Fibroblast of gingiva (primary cell): ENCODE measurements around the gene PDE6C.
A peak's percentile ranks its signal among the peaks of the same experiment; 100 is the strongest.

Experiments
- DNase-seq: peaks from one replicate; pipeline ENCODE4 v3.0.0-alpha.2; 2011; ENCODE audit warnings: low read depth

PDE6C gene

DNA sequence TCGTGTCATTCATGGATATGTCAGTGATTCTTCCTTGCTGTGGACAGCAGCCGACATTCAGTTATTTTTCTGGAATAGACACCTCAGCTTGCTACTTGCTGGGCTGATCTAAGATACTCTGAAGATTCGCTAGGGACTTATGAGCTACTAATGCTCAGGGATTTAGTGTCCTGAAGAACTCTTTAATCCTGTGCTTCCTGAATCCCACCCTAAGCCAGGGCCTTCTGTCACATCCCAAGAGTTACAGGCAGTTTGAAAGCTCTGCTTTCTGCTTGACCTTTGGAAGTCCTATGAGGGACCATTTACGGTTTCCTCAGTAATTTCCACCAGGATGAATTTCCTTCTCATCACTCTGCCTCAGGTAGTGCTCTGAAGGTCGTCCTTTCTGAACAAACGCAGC, at the start of gene PDE6C:
Gene PDE6C (plus strand): TSS at position 227 of the 400 bp plus-strand sequence. CDS start 189 bp downstream, outside the sequence.
- no peak for DNase-seq

DNA sequence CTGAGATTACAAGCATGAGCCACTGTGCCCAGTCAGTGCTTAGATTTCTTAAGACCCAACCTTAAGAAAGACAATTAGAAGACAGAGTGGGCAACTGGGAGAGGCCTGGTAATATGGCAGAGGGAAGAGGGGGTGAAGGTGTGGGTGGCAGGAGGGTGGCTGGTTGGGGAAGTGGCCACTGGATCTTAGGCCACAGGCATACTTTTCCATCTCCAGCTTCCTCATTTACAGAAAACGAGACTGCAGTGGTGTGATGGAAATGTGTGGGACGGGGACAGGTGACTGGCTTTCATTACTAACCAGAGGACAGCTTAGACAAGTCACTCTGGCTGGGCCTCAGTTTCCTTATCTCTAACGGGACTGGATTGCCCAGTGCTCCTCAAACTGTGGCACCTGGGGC, 46.9 kb upstream of the PDE6C start:
- no peak for DNase-seq

DNA sequence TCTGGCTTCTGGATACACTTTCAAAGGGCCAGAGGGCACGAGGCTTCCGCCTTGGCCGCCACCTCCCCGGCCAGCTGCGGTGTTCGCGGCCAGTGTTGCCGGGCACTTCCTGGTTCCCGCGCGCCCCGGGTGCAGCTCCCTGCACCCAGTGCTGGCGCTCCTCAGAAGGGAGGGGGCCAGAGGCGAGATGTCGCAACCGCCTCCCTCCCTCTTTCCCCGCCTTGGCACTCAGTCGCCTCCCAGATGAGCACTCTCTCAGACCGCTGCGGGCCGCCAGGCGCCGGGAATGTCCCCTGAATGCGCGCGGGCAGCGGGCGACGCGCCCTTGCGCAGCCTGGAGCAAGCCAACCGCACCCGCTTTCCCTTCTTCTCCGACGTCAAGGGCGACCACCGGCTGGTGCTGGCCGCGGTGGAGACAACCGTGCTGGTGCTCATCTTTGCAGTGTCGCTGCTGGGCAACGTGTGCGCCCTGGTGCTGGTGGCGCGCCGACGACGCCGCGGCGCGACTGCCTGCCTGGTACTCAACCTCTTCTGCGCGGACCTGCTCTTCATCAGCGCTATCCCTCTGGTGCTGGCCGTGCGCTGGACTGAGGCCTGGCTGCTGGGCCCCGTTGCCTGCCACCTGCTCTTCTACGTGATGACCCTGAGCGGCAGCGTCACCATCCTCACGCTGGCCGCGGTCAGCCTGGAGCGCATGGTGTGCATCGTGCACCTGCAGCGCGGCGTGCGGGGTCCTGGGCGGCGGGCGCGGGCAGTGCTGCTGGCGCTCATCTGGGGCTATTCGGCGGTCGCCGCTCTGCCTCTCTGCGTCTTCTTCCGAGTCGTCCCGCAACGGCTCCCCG, 45.7 kb upstream of the PDE6C start, which contains the start of gene FFAR4:
Gene FFAR4 (plus strand): TSS at position 231 of the 842 bp plus-strand sequence. CDS start 56 bp downstream, at position 287.
- DNase-seq, result no peak

DNA sequence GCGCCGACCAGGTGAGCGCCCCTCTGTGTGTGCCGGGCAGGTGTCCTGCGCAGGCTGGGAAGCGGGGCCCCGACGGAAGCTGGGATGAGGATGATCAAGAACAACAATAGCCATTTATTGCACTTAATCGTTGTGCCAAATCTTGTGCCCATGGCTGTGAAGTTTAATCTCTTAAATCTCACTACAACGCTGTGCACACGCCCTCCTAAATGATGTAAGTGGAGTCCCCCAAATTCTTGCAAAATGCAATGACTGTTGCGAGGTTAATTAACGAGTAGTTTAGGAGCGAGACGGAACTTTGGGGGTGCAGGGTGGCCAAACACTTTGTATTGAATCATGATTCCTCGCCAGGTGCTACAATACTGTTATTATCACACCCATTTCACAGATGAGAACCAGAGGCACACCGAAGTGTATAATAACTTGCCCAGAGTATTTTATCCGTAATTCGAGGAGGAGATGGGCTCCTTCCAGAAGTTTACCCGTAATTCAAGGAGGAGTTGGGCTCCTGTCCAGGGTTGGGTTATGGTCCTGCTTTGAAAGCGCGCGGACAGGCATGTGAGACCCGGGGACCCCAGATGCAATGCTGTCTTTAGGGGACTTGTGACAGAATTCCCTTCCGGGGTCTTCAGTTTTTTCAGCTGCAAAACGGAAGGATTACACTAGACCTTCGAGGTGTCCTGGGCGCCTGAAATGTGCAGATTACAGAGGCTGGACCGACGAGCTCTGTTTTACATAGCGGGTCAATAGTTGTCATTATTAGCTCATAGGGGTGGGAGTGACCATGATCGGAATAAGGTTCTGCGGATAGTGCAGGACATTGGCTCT, 44.8 kb upstream of the PDE6C start:
- no peak for DNase-seq

DNA sequence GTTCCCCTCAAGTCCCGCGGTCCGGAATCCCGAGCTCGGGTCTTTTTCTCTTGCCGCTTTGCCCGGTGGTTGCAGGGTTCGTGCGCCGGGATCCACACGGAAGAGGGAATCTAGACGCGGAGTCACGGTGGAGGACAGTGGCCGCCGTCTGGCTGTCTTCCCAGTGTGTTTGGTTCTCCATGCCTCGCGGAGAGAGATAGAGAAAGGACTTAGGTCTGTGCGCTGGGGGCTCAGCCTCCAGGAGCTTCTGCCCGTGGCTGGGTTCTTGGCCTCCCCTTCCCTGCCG, 44.3 kb upstream of the PDE6C start:
- DNase-seq, result no peak

DNA sequence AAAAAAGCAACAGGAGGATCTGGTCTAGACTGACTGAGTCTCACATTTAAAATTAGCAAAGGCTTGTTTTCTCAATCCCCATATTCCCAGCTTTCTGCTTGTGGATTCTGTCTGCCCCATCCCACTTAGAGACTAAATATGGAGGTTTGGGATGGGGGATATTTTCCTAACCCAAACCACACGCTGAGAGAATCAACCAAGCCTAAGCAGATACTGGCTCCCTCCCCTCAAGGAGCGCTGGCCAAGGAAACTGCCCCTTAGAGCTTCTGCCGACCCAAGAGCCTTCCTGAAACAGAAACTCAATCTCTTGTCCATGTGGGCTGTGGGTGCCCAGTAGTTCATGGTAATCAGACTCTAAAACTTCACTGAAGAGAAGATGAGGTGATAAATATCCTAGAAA, 42.0 kb upstream of the PDE6C start:
- no peak for DNase-seq

DNA sequence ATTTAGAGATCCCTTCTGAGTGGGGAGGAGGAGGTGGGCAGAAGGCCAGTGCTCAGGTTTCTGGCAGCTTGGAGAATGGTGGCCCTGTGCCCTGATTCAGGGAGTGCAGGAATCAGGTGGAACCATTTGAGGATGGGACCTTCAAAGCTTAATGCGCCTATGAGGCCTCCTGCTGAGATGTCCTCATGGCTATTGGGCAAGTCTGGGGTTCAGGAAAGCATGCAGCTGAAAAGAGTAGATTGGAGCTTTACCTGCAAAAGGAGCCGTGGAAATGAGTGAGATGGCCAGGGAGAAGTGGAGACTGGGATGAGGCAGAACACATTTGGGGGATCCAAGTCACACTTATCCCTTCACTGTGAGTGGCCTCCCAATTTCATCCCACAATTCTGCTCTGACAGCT, 39.7 kb upstream of the PDE6C start:
- DNase-seq, result no peak

DNA sequence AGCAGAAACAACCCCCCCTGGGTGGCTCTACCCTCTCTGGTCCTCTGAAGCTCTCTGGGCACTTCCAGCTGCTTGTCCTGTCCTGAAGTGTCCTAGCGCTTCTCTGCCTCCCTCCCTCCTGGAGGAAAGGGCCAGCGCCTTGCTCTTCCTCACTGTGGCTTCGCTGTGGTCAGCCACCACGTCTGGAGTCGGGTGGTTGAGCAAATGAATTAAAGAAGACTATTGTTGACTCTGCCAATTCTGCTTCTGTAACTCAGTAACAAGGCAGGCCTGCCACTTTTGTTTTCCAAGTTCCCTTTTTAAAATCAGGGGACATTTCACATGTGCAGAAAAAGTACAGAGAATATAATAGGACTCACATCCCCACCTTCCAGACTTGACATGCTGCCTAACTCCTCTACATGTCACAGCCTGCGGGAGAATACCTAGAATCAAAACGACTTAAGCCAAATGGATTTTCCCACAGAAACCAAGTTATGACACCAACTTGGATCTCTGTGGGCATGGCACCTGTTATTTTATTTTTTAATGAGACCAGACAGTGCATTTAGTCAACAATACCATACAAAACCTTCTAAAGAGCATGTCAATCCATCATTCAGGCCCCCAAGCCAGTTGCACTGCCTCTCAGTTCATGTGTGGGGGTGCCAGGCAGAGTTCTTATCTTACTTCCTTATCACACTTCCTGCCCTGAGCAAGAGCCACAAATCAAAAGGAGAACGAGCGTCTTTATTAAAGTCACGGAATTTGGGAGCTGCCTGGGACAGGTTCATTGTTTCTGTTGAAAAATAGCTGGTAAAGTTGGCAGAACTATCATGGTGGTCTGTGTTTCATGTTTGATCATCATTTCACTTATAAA, 39.1 kb upstream of the PDE6C start:
- no peak for DNase-seq

DNA sequence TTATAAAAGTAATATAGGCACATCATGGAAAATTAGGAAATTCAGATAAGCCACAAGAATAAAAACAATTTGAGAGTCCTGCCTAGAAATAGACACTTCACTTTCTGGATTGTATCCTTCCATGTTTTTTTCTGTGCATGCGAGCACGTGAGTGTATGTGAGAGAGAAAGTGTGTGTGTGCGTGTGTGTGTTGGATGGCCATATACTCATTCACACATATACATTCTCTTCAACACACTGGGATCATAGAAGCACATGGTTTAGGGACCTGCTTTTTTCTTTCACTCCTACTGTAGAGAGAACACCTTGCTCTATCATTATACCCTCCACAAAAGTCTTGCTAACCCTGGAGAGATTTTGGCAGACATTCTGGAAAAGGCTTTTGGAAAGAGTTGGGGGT, 38.4 kb upstream of the PDE6C start:
- no peak for DNase-seq

DNA sequence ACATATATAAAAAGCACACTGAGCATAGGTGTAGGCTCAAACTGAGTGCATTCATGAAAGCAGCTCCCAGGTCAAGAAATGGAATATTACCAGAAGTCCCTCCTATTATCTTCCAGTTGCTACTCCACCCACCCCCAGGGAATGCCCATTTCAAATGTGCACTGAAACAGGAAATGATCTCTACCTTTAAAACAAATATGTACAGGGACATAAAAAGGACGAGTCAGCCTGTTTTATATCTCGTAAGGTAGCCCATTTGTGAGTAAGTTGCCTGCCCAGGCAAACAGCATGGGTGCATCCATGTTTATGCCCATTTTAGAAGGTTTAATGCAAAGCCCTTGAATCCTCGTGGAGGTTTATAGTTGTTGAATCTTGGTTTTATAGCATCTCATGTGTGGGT, 35.4 kb upstream of the PDE6C start:
- no peak for DNase-seq

DNA sequence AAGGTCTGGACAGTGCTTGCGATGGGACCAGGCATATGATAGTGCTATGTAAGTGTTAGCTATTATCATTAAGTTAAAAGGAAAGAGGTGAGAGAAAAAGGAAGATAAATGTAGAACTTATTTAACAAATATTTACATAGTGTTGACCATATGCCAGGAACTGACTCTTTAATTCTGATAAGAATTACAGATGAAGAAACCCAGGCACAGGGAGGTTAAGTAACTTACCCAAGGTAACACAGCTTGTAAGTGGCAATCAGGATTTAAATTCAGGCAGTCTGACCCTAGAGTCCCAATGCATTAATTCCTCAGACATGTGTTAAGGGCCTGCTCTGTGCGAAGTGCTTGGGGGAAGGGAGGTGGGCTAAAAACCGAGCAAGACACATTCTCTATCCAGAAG, 34.8 kb upstream of the PDE6C start:
- DNase-seq, result no peak

DNA sequence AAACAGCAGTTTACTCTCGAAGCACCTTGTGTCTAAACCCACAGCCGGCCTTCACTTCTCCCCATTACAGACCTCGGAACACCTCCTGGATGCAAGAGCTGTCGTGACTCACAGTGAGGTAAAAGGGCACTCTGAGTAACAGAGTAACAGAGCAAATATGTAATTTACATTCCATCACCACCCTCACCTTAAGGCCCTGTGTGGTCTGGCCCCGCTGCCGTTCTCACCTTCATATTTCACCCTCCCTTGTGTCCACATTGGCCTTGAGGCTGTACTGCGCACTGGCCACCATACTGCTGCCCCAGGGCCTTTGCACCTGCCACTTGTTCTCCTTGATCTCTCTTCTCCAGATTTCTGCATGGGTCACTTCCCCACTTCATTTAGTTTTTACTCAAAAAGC, 33.2 kb upstream of the PDE6C start:
- DNase-seq, result no peak

DNA sequence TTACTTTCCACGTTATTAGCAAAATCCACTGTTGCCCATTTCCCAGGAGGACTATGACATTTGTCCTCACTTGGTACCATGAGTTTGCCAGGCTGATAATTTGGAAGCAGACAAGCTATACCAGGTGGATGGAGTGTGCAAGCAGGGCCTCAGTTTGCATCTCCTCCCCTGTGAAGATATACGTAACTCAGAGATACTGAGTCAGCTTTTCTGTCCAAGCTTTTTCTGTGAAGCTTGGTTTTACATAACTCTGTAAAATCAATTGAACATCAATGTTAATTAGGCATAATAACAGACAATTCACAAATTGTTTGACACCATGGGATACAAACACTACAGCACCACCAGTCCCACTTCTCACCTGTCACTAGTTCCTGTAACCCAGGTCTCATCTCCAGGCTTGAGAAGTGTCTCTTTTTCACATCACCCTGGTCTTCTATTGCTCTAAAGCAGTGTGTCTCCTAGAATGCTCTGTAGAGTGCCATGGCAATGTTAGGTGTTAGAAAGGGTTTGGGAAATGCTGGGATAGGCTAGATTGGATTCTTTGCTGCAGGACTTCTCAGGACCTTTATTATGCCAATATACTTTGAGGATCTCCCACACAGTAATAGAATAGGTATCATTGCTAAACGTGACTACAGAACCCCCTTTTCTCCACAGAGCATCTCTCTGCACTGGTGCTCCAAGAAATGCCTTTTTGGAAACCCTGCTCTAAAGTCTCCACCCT, 32.2 kb upstream of the PDE6C start:
- DNase-seq, result no peak

DNA sequence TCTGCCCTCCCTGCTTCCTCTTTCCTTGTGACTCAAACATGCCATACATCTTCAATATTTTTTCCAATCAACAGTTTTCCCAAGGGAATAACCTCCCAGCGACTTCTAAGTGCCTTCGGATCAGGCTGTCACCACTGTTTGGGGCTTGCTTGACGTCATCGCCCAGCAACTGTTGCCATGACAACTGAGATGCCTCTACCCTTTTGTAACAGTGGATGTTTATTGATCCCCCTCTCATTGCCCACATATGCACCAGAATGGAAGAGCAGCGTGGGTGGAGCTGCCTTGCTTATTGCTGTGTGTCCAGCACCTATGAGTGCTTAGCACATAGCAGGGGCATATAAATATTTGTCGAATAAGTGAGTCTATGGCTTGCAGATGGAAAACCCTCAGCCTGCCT, 31.5 kb upstream of the PDE6C start:
- peak; percentile 5 for DNase-seq

DNA sequence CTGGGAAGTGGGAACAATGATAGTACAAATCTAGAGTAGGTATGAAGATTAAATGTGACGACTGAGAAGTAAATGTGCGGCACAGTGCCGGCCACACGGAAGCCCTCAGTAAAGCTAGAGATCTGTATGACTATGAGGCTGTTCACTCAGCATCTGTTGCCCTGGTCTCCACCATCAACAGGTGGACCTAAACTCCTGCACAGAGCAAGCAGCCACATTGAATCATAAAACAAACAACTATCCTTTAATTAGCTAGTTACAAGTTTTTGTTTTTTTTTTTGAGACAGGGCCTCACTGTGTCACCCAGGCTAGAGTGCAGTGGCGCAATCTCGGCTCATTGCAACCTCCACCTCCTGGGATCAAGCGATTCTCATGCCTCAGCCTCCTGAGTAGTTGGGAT, 27.9 kb upstream of the PDE6C start:
- DNase-seq, result no peak

DNA sequence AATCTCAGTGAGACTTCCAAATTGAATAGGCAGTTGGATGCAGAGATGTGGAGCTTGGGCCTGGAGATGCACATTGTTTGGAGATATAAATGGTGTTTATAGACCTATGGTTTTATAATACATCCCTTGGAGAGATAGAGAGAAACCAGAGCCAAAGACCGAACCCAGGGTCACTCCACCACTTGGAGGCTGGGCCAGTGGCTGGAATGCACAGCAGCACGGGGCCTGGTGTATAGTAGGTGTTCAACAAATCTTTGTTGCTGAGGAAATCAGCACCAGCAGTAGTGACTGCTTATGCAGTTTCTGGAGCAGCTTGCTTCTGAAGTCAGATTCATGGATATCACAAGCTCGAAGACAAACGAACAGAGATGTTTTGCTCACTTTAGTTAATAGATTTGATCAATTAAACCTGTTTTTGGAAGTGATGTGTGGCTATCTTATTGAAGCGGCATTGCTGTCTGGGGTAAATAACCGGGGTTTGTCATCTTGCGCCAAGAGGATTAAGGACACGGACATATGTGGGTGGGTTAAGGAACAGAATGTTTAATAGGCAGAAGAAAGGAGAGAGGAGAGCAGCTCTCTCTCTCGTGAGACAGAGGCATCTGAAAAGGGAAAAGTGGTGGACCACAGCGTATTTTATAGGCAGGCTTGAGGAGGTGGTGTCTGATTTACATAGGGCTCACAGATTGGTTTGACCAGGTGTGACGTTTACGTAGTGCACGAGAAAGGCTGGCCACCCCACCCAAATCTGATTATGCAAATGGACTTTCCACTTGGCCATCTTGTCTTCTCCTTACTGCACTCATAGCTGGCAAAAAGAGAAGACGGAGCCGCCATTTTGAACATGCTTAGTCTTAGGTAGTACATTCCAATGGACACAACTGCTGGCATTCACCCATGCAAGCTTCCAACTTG, 22.4 kb upstream of the PDE6C start:
- no peak for DNase-seq

DNA sequence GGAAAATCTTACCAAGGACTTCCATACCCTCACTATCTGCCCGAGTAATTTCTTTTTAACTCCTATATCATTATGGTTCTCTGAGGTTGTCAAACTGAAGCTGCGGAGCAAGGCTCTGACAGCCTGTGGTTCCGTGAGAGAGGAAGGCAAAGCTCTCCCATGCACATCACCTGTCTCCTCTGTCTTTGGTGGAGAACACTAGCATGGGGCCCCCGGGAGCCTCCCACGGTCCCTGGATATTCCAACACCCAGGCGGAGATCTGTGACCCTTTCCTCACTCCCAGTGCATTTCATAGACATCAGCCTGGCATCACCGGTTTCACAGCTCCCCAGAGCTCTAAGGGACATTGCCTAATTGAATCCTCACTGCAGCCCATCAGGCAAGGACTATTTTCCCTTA, 21.7 kb upstream of the PDE6C start:
- no peak for DNase-seq

DNA sequence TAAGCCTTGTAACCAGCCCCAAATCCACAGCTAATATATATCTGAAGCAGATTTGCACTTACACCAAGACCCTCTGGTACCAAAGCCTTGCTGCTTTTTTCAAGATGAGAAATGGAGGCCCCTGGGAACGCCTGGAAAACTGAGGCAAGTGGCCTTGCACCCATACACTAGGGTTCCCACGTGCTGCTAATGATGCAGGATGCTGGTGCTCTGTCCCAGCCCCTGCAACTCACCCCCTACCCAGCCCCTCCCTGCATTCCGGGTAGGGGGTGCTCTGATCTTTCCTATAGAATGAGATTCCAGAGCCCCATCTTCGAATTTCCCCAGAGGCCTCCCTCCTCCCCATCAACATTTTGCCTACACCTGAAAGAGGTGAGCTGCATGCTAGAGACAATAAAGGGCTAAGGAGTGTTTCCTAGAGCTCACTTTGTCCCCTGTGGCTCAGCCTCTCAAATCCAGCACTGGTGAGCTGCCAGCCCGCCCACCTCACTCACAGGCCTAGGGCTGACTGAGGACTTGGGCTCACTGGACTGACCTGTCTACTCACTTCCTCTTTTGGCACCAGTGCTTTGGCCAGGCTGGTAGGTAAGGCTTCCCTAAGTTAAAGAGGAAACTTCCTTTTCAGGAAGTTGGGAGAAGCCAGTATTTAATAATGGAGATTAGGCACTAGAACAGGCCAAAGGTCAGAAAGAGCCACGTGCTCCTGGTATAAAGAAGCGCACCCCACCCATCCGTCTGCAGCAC, 21.1 kb upstream of the PDE6C start:
- DNase-seq, result no peak

DNA sequence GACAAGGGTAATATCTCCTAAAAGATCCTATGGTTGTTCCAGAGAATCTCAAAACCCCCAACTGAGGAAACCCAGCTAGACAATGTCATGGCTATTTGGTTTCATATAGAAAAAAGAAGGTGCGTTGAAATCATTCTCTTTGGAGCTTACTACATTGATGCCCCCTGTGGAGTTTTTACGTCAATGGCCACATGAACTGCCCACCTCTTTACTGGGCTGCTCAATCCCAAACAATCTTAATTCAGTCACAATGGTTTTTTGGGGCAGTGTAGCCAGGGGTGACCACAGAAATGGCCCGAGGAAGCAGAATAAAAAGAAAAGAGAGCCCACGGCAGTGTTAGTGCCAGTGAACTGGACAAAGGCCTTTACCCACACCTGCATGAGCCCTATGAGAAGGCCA, 19.1 kb upstream of the PDE6C start:
- no peak for DNase-seq

DNA sequence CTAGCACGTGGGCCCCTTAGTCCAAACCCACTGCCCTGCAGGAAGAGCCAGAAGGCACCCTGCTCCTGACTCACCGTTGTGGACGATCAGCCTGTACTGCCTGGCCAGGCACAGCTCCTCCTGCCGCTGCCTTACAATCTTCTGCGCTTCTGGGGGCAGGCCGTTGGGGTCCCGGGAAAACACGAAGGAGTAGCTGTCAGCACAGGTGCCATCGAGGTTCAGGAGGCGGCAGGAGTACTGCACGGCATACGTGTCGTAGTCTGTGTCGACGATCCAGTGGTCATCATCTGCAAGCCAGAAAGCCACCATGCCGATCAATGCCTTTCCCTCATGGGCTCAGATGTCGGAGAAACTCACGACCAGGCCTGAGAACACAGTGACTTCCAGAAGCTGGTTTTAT, 18.6 kb upstream of the PDE6C start:
- DNase-seq, result no peak
